HG03103 (cell line): Measurements from ENCODE around the gene PLXNC1.

Experiments
- ATAC-seq: cut with Tn5 transposase; IDR thresholded peaks from one replicate; pipeline ENCODE4 v1.9.1; 2021; ENCODE audit warnings: low read depth; ENCODE audit not compliant: unreplicated experiment

PLXNC1 gene

GRCh38 chr12:94225947-94226630 is 77.7 kb downstream of the PLXNC1 start:
- no peak for ATAC-seq

GRCh38 chr12:94227066-94227465 is 78.7 kb downstream of the PLXNC1 start:
- no peak for ATAC-seq

- ATAC-seq, result no peak
These were observed 80.1 kb downstream of the PLXNC1 start for GRCh38 chr12:94228488-94228907.

- no peak for ATAC-seq
These were observed 81.5 kb downstream of the PLXNC1 start for GRCh38 chr12:94229902-94230301.

GRCh38 chr12:94230357-94230905 is 82.1 kb downstream of the PLXNC1 start:
- no peak for ATAC-seq

GRCh38 chr12:94231709-94232108 is 83.3 kb downstream of the PLXNC1 start:
- no peak for ATAC-seq

- no peak for ATAC-seq
These were observed 87.5 kb downstream of the PLXNC1 start for GRCh38 chr12:94235848-94236247.

- ATAC-seq, result no peak
These were observed 91.1 kb downstream of the PLXNC1 start for GRCh38 chr12:94239332-94239993.

GRCh38 chr12:94240171-94240570 is 91.8 kb downstream of the PLXNC1 start:
- peak; percentile 81 for ATAC-seq

- ATAC-seq, result no peak
These were observed 94.5 kb downstream of the PLXNC1 start for GRCh38 chr12:94242901-94243300.

- peak; percentile 59 for ATAC-seq
These were observed 96.1 kb downstream of the PLXNC1 start for GRCh38 chr12:94244165-94245133.

- no peak for ATAC-seq
These were observed 97.4 kb downstream of the PLXNC1 start for GRCh38 chr12:94245631-94246383.

- ATAC-seq, result no peak
These were observed 98.9 kb downstream of the PLXNC1 start for GRCh38 chr12:94247246-94247645.

- ATAC-seq, result no peak
These were observed 100.2 kb downstream of the PLXNC1 start for GRCh38 chr12:94248582-94248981.

GRCh38 chr12:94250130-94250529 is 101.8 kb downstream of the PLXNC1 start:
- ATAC-seq, result no peak

GRCh38 chr12:94254270-94254669 is 105.9 kb downstream of the PLXNC1 start:
- no peak for ATAC-seq

- ATAC-seq, result no peak
These were observed 106.6 kb downstream of the PLXNC1 start for GRCh38 chr12:94255006-94255405.

- no peak for ATAC-seq
These were observed 107.1 kb downstream of the PLXNC1 start for GRCh38 chr12:94255428-94255827.

GRCh38 chr12:94258593-94258992 is 110.2 kb downstream of the PLXNC1 start:
- ATAC-seq, result no peak

- no peak for ATAC-seq
These were observed 111.6 kb downstream of the PLXNC1 start for GRCh38 chr12:94260017-94260416.
